ENCODE results near the gene DENND1C.

- TF ChIP-seq CTCF (conservative IDR thresholded peaks at IDR 0.05; ENCODE audit: low read depth in 2 of 2) = no peak
- TF ChIP-seq EZH2 (IDR thresholded peaks at IDR 0.05; ENCODE audit: low read depth, unreplicated experiment) = no peak
Measured at GRCh38 chr19:6490134-6490533, 8.5 kb upstream of the DENND1C start.
